ENCODE results near the gene SLC30A2.

SLC30A2 gene

GRCh38 chr1:26022404-26022779, 23.5 kb downstream of the SLC30A2 start:
- no peak for DNase-seq (ENCODE audit: low read depth in 2 of 2)

- no peak for DNase-seq (ENCODE audit: low read depth in 2 of 2)
Measured at GRCh38 chr1:26021647-26022403, 24.1 kb downstream of the SLC30A2 start, which contains the start of gene EXTL1. Gene EXTL1 (plus strand): TSS chr1:26021775. CDS start chr1:26022647, 872 bp downstream.

- DNase-seq (ENCODE audit: low read depth in 2 of 2), result no peak
Measured at GRCh38 chr1:26020941-26021646, 24.8 kb downstream of the SLC30A2 start.

- DNase-seq (ENCODE audit: low read depth in 2 of 2), result no peak
Measured at GRCh38 chr1:26020330-26020768, 25.6 kb downstream of the SLC30A2 start.

DNA sequence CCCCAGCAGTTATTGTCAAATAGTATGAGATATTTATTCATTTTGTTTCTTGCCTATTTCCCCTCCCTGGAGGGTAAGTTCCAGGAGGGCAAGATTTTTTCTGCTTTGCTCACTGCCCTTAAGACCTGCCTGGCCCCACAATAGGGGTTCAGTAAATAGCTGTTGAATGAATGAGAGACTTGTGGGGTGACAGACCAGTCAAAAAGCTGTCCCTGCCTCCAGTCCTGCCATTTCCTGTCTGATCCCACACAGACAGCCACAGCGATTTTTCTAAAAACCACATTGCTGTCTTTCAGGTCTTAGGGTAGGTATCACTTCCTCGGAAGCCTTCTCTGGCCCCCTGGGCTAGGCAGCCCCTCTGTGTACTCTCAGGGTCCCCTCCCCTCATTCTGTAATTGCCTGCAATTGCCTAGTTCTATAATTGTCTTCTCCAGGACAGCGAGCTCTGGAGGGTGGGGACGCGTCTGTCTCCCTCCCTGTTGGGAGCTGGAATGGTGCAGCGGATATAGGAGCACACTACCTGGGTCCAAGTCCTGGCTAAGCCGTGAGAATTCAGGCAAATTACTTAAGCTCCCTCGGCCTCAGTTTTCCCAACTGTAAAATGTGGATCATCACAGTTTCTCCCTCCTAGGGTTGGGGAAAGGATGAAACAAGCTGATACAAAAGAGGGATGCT, 26.1 kb downstream of the SLC30A2 start:
- DNase-seq (ENCODE audit: low read depth in 2 of 2), result no peak

DNA sequence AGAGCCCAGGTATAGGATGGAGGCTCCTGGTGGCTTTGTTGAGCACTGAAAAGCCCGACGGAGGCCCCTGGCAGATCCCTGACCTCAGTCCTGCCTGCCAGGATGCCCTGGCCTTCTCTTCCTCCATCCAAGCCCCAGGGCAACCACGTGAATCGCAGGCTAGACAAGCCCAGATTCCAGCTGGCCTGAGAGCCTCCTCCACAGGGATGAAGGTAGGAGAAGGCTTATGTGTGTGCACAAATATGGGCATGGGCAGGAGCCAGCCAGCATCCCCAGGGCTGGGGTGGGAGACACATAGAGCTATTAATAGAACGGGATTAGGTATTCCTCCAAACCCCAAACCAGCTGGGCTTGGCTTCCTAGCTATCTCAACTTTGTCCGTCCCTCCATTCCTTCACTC, 28.3 kb downstream of the SLC30A2 start:
- no peak for DNase-seq (ENCODE audit: low read depth in 2 of 2)

GRCh38 chr1:26016953-26017545, 28.9 kb downstream of the SLC30A2 start:
- no peak for DNase-seq (ENCODE audit: low read depth in 2 of 2)

DNA sequence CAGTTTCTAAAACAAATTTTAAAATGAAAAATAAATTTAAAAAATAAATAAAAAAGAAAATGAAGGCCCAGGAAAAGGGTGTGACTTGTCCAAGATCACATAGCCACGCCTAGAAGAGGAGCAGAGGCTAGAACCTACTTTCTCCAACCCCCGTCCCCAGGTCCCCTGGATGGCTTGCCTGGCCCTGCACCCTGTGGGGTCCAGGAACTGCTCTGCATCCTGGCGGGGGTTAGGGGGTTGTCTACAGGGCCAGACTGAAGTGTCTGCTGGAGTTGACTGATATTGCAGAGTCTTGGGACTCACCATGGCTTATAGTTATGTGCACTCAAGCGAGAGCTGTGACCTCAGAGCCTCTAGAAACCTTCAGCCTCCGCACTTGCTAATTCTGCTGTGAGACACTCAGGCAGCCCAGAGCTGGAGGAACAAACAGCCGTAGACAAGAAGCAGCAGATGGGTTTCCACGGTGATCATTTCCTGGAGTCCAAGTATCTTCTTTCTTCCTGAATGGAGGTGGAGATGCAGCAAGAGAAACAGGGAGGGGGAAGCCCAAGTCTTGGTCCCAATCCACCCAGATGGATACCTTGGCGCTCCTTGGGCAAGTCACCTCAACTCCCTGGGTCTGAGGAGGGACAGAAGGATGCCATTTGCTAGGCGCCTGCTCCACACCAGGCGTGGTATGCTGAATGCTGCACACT, 29.5 kb downstream of the SLC30A2 start:
- no peak for DNase-seq (ENCODE audit: low read depth in 2 of 2)

GRCh38 chr1:26015358-26015757, 30.6 kb downstream of the SLC30A2 start:
- no peak for DNase-seq (ENCODE audit: low read depth in 2 of 2)

GRCh38 chr1:26014179-26014578, 31.7 kb downstream of the SLC30A2 start:
- no peak for DNase-seq (ENCODE audit: low read depth in 2 of 2)

DNA sequence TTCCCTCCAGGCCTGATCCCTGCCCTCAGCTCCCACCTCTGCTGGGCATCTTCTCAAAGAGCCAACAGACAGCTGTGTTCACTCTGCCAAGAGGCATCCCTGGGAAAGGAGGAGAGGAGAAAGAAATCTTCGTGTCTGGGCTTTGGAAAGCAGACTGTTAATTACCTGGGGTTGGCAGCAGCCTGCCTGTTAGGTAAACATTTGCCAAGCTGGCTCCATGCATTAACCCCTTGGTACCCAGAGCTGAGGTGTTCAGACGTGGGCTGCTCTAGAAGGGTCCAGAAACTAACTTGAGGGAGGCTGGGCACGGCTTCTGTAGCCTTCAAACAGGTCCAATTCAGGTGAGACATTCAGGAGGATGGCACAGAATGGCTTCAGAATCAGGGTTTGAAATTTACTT, 33.1 kb downstream of the SLC30A2 start:
- DNase-seq (ENCODE audit: low read depth in 2 of 2), result no peak

- no peak for DNase-seq (ENCODE audit: low read depth in 2 of 2)
Measured at GRCh38 chr1:26010825-26011224, 35.1 kb downstream of the SLC30A2 start.

GRCh38 chr1:26009796-26010447, 36.0 kb downstream of the SLC30A2 start:
- no peak for DNase-seq (ENCODE audit: low read depth in 2 of 2)

GRCh38 chr1:26006710-26007109, 39.2 kb downstream of the SLC30A2 start:
- no peak for DNase-seq (ENCODE audit: low read depth in 2 of 2)

DNA sequence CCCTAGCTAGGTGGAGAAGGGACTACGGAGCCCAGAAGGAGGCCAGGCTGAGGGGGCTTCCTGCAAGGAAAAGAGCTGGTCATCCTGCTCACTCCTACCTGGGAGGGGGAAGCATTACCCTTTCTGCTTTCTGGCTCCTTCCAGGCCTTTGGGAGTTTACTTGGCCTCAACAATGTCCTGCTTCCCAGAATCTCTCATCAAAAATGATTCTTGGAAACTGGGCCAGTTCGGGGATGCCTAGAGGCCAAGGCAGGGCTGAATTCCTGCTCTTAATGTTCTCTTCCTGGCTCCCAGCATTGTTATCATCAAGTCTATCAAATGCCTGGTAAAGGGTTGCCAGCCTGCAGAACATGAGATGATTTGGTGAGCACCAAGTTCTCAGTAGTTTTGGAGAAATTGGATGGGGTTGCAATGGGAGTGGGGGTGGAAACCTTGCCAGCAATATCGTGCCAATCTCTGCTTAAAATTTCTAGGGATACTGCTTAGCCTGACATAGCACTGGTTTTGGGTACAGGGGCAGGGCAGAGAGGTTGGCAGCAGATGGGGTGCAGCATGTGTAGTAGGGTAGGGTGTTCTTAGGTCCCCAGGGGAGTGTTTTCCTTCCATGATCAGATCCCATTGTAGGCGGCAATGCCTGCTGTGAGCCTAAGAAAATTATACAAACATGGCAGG, 40.3 kb downstream of the SLC30A2 start:
- no peak for DNase-seq (ENCODE audit: low read depth in 2 of 2)

DNA sequence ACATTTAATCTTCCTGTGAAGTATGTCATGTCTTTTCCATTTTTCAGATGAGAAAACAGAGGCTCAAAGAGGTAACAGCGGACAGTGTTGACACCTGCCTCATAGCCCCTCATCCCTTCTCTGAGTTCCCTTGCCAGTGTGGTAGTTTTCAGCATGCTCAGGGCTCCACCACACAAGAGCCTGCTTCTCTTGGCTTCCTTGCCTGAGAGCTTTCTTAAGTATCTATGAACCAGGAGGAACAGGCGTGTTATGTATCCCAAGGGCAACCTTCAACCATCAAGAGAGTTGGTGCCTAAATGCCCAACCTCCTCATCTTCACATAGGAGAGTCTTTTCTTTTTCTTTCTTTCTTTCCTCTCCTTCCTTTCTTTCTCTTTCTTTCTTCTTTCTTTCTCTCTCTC, 42.2 kb downstream of the SLC30A2 start:
- DNase-seq (ENCODE audit: low read depth in 2 of 2), result no peak

- no peak for DNase-seq (ENCODE audit: low read depth in 2 of 2)
Measured at GRCh38 chr1:26003262-26003661, 42.7 kb downstream of the SLC30A2 start.

GRCh38 chr1:25999041-25999800, 46.7 kb downstream of the SLC30A2 start:
- no peak for DNase-seq (ENCODE audit: low read depth in 2 of 2)

GRCh38 chr1:25997828-25998761, 47.8 kb downstream of the SLC30A2 start, which contains the start of gene PAFAH2:
Gene PAFAH2 (minus strand): TSS chr1:25998063. CDS start chr1:25990816, 7,247 bp downstream.
- peak; percentile 90 to 96 for DNase-seq (ENCODE audit: low read depth in 2 of 2)
